ENCODE data around the gene WDFY4.

DNA sequence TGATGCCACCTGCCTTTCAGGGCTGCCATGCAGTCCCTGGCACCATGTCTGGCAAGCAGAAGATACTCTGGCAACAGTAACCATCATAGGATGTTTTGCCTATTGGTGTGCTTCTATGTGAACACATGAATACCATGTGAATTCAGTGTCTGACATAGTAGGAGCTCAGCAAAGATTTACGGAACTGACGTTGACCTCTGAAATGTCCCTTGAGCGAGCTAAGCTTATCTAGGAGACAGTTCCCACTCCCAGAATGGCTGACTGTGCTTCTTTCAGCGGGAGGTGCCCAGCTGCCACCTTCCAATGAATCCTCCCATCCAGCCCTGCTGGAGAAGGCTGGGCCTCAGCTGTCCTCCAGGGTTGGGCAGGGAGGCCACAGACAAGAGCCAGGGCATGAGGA, 326.2 kb downstream of the WDFY4 start:
- no peak for TF ChIP-seq SIN3A (IDR thresholded peaks at IDR 0.05; ENCODE audit: borderline replicate concordance, insufficient read depth, low read length)
- TF ChIP-seq, protein P1, sequence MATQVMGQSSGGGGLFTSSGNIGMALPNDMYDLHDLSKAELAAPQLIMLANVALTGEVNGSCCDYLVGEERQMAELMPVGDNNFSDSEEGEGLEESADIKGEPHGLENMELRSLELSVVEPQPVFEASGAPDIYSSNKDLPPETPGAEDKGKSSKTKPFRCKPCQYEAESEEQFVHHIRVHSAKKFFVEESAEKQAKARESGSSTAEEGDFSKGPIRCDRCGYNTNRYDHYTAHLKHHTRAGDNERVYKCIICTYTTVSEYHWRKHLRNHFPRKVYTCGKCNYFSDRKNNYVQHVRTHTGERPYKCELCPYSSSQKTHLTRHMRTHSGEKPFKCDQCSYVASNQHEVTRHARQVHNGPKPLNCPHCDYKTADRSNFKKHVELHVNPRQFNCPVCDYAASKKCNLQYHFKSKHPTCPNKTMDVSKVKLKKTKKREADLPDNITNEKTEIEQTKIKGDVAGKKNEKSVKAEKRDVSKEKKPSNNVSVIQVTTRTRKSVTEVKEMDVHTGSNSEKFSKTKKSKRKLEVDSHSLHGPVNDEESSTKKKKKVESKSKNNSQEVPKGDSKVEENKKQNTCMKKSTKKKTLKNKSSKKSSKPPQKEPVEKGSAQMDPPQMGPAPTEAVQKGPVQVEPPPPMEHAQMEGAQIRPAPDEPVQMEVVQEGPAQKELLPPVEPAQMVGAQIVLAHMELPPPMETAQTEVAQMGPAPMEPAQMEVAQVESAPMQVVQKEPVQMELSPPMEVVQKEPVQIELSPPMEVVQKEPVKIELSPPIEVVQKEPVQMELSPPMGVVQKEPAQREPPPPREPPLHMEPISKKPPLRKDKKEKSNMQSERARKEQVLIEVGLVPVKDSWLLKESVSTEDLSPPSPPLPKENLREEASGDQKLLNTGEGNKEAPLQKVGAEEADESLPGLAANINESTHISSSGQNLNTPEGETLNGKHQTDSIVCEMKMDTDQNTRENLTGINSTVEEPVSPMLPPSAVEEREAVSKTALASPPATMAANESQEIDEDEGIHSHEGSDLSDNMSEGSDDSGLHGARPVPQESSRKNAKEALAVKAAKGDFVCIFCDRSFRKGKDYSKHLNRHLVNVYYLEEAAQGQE (IDR thresholded peaks at IDR 0.05; ENCODE audit: insufficient read depth in 1 of 2, low read depth in 2 of 2, low read length in 2 of 2), result no peak
